ENCODE data around the gene MED10. TPM values are rescaled to one million over a fixed set of nuclear protein-coding genes. Genes with fewer than 3 reads are reported as not detected.

Gene MED10
- total and polyA plus RNA-seq, 9 of the 15 experiments (the other 6 are each of a cell fraction or from before 2014, with no cell fraction given) = 23.8 to 83.4 (median 58.8) TPM

DNA sequence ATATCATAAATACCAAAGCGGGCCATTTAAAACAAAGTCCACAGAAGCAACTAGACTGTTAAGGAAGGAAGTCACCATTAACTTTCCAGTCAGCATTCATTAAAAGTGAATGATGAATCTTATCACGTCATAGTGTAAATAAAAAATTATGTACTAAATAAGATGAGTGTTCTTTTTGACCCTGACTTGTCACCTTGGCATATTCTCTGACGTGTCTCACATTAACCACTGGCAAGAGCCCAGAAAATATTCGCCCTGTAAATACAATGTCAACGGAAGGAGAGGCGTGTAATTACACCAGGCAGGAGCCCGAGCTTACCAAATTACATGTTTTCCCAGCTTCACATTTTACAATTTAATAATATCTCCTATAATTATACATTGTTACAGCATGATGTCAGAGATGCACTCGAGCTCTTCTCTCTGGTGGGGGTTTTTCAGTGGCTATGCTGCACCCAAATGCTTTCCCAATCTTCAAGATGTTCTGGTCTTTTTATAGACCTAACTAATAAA, 41.0 kb upstream of the MED10 start (continued):
- TF ChIP-seq PCBP2 (IDR thresholded peaks at IDR 0.05; ENCODE audit: low read depth, low read length, poor library complexity, severe bottlenecking) (no peak), NR1H2 (CRISPR knock-in tag; IDR thresholded peaks at IDR 0.05) (no peak), GATAD2A (IDR thresholded peaks at IDR 0.05) (no peak), ARNT (IDR thresholded peaks at IDR 0.05) (no peak)

- no TSS peak for BruUV-seq (replicated peaks)
- no peak overlapping the region for H3K9ac ChIP-seq (ENCODE audit: insufficient read depth in 1 of 2, low read depth in 2 of 2, low read length in 2 of 2)
- no peak overlapping the region for H3K4me2 ChIP-seq (ENCODE audit: insufficient read depth, low read length)
- ATAC-seq (no peak), FAIRE-seq (no peak), DNase-seq (ENCODE audit: extremely low read depth in 1 of 4, low spot score in 3 of 4) (no peak)
- H3K4me1 ChIP-seq (replicated peaks in 1 of 2; ENCODE audit: control insufficient read depth in 2 of 2, insufficient read depth in 2 of 2, low read length in 2 of 2) = no peaks in the 10 kb centered on the region
- in situ Hi-C loops (cut with MboI) (no loop called here), intact Hi-C loops (cut with micrococcal nuclease) (no loop called here)
- no peaks in the 10 kb centered on the region for H3K36me3 ChIP-seq (ENCODE audit: control insufficient read depth, insufficient read depth, low read length)
- no peaks in the 10 kb centered on the region for H3K9me1 ChIP-seq (ENCODE audit: control insufficient read depth, insufficient read depth, low read length)
- ChIA-PET CTCF (ENCODE audit: low intra/inter-chr PET ratio) (no interaction called here), POLR2A (no interaction called here)
- H2AFZ ChIP-seq (ENCODE audit: low read depth, low read length) = no peak overlapping the region
- H4K20me1 ChIP-seq (replicated peaks; ENCODE audit: control insufficient read depth, insufficient read depth, low read length) = peaks cover 2% of the 10 kb centered on the region; the same call in 1 of the 2 replicates
- no peaks in the 10 kb centered on the region for H3K79me2 ChIP-seq (ENCODE audit: control insufficient read depth, insufficient read depth, low read length)
- 0% methylated on average over 3 of the region's 3 CpGs for WGBS (ENCODE audit: insufficient coverage, low coverage, missing lambda C conversion rate)
- no peaks in the 10 kb centered on the region for H3K9me3 ChIP-seq (replicated peaks; ENCODE audit: control insufficient read depth, insufficient read depth, low read depth, low read length)
- no peak overlapping the region for H3K4me3 ChIP-seq
- no peak overlapping the region for H3K27ac ChIP-seq (ENCODE audit: extremely low read depth, low read depth, low read length)
- H3K27me3 ChIP-seq (ENCODE audit: control insufficient read depth in 2 of 2, insufficient read depth in 2 of 2, low read length in 2 of 2) = peaks cover 43 to 70% of the 10 kb centered on the region in 2 experiments
- TF ChIP-seq RHOXF2B (CRISPR knock-in tag; conservative IDR thresholded peaks at IDR 0.05) (no peak), ZSCAN29 (IDR thresholded peaks at IDR 0.05) (no peak), CHCHD3 (CRISPR knock-in tag; IDR thresholded peaks at IDR 0.05) (no peak), MCM3 (IDR thresholded peaks at IDR 0.05) (no peak), ZNF583 (CRISPR knock-in tag; IDR thresholded peaks at IDR 0.05) (no peak), RBM22 (IDR thresholded peaks at IDR 0.05; ENCODE audit: low read depth, low read length, poor library complexity, severe bottlenecking) (no peak), ZBTB1 (CRISPR knock-in tag; IDR thresholded peaks at IDR 0.05; ENCODE audit: borderline replicate concordance, low read depth) (no peak), ZNF324 (CRISPR knock-in tag; IDR thresholded peaks at IDR 0.05) (no peak), TAL1 (IDR thresholded peaks at IDR 0.05) (no peak), SP1 (CRISPR knock-in tag; IDR thresholded peaks at IDR 0.05) (no peak)
- TF ChIP-seq, protein P1, sequence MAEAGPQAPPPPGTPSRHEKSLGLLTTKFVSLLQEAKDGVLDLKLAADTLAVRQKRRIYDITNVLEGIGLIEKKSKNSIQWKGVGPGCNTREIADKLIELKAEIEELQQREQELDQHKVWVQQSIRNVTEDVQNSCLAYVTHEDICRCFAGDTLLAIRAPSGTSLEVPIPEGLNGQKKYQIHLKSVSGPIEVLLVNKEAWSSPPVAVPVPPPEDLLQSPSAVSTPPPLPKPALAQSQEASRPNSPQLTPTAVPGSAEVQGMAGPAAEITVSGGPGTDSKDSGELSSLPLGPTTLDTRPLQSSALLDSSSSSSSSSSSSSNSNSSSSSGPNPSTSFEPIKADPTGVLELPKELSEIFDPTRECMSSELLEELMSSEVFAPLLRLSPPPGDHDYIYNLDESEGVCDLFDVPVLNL (CRISPR knock-in tag; IDR thresholded peaks at IDR 0.05; ENCODE audit: low read depth) = no peak
- TF ChIP-seq, protein P2, sequence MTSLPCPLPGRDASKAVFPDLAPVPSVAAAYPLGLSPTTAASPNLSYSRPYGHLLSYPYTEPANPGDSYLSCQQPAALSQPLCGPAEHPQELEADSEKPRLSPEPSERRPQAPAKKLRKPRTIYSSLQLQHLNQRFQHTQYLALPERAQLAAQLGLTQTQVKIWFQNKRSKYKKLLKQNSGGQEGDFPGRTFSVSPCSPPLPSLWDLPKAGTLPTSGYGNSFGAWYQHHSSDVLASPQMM (CRISPR knock-in tag; IDR thresholded peaks at IDR 0.05) = no peak
- TF ChIP-seq, protein P3, sequence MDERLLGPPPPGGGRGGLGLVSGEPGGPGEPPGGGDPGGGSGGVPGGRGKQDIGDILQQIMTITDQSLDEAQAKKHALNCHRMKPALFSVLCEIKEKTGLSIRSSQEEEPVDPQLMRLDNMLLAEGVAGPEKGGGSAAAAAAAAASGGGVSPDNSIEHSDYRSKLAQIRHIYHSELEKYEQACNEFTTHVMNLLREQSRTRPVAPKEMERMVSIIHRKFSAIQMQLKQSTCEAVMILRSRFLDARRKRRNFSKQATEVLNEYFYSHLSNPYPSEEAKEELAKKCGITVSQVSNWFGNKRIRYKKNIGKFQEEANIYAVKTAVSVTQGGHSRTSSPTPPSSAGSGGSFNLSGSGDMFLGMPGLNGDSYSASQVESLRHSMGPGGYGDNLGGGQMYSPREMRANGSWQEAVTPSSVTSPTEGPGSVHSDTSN (CRISPR knock-in tag; IDR thresholded peaks at IDR 0.05; ENCODE audit: low read depth) = no peak
- TF ChIP-seq, protein P3 (tag; conservative IDR thresholded peaks at IDR 0.05; ENCODE audit: low read depth) = no peak
Observed at GRCh38 chr5:6418679-6419276, 40.4 kb upstream of the MED10 start.

All from K562 (cell line).